Stimulated activated CD4-positive, alpha-beta T cell treated with anti-CD3 and anti-CD28 coated beads, Interleukin-2, amount 100 ng/mL, for 24 hours (primary cell): ENCODE measurements around the gene WDR1.
"Not testable (repeated sequence)": the region's sequence is repeated elsewhere in the genome, so short reads cannot be mapped to it uniquely, and the experiment has no call there.

Source experiments
- DNase-seq, 2 donors: peaks; one replicate each; pipeline ENCODE4 v3.0.0-alpha.2; 2020

WDR1 gene

DNA sequence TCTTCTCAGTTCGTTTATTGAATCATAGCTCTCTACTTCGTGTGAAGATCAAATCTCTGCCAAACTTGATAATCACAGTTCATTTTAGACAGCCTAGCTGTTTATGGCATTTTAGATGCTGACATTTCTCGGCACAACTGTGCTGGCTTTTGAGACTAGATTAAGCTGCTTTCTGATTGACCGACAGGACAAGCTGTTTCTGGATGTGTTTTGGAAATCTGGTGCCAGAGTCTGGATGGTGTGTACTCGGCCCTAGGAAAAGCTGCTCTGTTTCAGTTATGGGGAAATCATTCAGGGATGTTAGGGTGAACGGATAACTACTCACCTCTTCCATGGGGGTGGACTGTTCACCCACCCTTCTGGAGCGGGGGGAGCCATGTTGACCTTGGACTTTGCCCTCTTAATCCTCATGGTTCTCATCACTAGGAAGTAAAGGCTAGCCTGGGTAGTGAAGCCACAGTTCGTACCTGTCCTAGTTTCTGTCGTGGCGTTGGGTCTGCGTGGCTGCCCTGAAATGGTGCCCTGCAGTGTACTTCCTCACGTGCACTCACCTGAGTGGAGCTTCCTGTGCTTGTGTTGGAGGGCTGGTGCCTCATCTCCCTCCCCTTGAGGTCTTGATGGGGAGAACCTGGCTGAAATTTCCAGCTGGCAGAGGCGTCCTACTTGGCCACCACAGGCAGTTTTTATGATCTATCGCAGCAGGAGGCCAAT is 13.7 kb upstream of the WDR1 start:
- DNase-seq: no peak

DNA sequence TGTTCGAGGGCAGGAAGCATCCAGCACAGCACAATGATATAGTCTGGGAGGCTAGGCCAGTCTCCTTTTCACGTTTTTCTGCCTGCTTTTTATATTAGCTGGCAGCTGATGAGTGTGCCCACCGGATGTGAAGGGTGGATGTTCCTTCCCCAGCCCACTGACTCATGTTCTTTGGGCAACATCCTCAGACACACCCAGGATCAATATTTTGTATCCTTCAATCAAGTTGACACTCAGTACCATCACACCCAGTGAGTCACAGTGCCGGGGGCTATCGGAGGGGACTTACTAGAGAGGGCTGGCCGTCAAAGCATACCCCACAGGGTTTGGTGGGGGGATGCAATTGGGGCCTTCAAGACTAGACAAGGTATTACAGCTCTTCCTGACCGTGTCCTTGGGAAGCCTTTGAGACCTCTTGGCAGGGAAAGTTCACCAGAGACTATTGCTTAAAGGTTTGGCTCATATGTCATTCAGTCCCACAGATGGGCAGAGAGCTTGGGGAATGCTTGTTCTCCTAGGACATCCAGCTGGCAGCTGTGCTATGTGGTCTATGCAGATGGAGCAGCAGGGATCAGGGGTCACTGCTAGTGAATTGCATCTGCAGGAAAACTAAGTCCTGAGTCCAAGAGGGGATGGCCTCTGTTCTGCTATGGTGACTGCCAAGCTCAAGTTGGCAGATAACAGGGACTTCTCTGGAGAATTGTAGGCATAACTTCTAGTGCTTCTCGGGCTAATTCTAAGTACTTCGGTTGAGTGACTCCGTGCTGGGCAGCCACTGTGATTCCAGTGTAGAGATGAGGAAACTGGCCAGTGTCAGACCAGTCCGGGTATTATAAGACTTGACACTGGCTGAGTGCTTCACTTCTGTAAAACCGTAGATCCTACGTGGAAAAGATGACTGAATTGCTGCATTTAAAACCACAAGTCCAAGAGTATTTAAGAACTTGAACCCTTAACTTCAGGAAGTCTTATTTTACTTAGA is 12.9 kb upstream of the WDR1 start:
- DNase-seq: no peak

- no peak for DNase-seq
These were observed 12.2 kb upstream of the WDR1 start for GRCh38 chr4:10128761-10129160.

GRCh38 chr4:10127531-10127930 is 10.9 kb upstream of the WDR1 start:
- not testable (repeated sequence) for DNase-seq

DNA sequence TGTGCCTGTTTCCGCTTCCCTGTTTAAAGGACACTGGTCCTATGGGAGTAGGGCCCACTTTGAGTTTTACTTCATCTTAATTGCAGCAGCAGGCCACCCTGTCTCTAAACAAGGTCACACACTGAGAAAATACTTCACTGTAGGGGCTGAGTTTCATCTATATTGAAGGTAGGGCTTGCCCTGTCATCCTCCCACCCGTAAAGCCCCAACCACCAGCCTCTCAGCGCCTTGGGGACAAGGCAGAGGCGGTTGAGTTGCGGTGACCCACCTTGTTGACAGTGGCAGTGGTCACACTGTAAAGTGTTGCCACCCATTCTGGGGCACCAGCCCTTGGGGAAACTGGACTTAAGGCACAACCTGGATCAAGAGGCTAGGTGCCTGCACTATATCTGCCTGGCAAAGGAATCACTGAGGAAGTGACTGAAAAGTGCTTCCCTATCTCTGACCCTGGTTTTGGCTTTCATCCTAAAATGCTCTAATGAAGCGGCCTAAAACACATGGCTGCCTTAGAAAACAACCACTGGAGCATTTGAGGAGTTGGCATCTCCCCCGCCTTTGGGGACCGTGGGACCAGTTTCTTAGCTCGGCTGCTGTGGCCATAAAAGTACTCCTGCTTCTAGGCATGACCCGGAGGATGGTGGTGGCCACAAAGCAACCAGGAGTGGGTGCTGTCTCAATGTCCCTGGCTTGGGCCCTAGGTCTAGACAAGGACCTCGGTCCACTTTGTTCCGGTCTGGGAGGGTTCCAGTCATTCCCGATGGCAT is 7.8 kb upstream of the WDR1 start:
- DNase-seq: no peak

DNA sequence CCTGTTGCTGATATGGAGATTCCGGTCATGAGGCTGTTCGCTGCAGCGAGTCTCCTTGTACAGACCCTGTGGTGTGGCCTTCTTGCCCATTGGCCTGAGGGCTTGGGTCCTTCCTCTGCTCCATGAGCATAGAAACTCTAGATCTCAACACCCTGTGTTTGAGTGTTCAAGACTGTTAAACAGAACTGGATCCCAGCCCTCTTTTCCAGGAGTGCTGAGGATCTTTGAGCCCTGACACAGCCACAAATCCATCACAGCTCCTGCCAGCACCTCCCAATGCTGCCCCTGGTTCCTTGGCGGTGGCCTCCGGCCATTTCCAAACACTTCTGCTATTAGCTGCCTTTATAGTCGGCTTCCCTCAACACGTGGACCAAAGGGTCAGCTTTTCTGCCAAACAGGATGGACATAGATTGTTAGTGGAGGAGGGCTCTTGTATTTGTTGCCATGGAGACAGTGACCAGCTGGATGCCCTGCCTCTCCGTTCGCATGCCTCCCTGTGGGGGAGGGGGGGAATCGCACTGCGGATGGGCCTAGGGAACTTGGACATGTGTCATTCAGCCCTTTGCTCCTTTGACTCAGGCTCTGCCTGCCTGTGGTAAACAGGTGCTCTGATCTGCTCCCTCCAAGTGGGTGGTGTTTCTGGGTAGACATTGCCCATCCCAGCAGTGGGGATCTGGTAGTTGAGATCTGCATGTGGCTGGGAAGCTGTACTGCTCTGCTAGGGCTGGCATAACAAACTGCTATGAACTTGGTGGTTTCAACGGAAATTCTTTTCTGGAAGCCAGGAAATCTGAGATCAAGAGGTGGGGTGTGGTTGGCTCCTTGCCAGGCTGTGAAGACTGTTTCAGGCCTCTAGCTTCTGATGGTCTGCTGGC is 6.9 kb upstream of the WDR1 start:
- peak in 1 of 2 donors; percentile 35 for DNase-seq

DNA sequence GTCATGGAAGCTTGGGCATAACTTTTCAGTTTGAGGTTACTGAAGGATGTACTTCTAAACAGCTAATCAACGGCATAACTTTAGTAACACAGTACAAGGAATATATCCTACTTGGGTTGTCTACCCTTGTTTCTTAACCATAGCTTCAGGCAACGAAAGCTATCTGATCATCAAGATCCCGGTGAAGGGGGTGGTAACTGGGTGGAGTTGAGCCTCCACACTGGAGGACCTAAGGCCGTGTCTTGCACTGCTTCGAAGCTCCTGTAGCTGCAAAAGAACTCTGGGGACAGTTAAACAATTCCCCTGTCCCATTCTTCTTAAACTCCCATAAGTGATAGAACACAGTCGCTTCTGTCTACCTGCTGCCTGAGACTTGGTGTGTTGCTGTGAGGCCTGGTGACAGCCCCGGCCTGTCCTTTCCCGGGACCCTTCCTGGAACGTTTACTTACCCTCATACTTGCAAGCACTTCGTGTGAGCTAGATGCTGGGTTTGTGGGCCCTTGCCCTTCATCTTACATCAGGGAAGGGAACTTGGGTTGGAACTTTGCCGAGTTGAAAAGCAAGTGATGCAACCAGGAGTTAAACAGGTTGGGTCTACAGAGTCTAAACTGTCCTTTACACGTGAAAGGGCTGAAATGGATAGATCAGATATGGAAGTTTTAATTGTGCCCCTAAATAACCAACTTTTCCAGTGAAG is 5.8 kb upstream of the WDR1 start:
- DNase-seq: no peak

DNA sequence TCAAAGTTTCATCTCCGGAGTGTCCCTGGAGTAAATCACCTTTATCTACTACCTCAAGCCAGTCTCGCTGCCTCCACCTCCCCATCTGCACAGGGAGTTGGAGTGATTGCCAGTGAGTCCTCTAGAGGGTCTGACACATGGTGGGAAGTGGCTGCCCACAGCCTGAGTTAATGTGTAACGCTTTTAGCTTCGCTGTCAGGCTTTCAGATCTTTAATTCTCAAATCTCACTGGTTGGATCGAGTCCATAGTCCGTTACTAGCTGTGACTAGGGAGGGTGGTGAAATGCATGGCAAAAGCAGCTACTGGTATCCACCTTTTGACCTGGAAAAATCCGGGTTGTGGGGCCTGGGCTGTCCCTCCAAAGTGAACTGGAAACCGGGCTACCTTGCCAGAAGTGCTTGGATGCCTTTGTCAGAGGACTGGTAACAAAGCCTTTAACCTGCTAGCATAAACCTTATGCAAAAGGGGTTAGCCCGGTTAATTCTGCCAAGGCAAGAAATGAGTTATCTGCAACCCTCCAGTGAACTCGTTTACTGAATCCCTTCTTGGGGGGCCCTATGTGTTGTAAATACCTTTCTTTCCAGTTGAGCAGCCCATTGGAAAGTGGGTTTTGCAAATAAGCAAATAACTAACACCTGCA is 5.1 kb upstream of the WDR1 start:
- DNase-seq: no peak

DNA sequence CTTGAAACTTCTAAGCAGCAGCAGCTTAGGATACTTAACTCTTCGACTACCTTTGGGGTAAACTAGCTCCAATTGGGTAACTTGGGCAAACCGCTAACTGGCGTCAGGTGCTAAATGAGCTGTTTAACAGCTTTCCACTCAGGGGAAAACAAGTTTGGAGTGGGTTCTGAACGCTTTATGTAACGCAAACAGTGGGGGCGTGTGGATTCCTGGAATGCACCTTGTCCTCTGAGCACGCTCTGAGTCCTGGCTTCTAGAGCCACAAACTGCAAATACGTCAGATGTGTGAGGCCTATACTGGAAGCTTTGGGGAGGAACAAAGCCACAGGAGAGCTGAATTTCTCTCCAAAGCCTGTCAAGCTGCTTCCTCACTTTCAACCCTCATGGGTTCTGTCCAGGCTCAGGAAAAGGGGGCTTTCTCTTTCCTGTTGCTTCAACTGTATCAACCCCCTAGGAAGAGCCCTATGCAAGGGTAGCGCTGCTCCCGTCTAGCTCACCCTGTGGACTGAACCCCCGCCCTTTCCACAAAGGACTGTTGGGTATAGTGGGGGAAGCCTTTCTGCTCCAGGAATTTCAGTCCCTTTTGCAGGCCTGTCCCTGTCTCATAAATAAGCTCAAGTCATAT is 4.5 kb upstream of the WDR1 start:
- no peak for DNase-seq

DNA sequence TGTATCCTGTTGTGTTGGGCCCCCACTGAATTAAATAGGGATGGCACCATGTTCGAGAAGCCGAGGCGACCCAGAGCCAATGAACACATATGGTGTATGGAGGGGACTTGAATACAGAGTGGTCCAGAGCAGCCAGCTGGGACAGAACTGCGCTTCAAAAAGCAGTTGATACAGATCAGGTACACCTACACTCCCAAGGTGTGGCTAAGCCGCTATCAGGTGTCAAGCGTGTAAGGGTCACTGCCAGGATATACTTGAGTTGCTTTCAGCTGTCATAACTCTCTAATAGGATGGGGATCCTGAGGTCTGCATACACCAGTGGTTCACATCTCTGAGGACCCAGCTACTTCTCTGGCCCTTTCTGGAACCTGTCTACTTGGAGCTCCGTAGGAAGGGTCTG is 3.2 kb upstream of the WDR1 start:
- DNase-seq: no peak

- no peak for DNase-seq
These were observed 2.7 kb upstream of the WDR1 start for GRCh38 chr4:10119278-10119677.

DNA sequence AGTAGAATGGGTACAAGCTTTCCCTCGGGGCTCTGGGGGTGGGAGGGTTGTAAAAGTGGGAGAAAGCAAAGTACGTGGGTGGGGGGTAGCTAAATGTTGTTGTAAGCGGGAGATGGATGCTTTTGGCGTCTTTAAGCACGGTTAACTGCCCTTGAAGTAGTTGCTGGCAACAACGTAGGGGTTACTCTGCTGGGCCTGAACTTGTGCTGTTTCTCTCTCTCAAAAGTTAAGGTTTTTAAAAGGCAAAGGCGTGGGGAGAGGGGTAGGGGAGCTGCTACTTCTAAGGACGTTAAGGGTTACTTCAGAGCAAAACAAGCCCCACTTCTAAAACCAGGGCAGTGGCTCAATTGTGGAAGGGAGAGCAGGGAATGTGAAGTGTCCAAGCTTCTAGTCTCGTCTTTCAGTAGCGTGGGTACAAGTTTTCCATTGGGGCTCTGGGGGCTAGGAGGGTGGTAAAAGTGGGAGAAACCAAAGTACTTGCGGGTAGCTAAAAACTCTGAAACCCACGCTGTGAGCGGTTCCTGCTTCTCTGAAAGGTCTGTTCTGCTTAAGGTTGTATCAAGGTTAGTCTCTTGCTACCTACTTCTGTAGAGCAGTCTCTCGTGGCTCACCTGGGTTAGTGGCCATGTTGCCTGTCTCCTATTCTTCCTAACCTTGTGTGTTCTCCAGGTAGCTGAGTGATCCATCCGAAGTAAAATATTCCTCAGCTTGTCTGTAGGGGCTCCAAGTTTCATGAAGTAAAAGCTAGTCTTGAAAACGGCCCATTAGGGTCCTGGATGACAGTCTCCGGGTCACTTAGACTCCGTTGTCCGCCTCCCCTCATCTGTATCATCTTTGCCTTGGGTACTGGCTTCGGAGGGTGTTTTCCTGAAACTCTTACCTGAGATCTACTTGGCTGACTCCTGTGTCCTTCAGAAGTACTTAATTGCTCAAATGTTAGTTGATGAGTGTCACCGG is 1.7 kb upstream of the WDR1 start:
- no peak for DNase-seq

- peak; percentile 53 to 57 for DNase-seq
These were observed 904 bp upstream of the WDR1 start for GRCh38 chr4:10117359-10118047.

DNA sequence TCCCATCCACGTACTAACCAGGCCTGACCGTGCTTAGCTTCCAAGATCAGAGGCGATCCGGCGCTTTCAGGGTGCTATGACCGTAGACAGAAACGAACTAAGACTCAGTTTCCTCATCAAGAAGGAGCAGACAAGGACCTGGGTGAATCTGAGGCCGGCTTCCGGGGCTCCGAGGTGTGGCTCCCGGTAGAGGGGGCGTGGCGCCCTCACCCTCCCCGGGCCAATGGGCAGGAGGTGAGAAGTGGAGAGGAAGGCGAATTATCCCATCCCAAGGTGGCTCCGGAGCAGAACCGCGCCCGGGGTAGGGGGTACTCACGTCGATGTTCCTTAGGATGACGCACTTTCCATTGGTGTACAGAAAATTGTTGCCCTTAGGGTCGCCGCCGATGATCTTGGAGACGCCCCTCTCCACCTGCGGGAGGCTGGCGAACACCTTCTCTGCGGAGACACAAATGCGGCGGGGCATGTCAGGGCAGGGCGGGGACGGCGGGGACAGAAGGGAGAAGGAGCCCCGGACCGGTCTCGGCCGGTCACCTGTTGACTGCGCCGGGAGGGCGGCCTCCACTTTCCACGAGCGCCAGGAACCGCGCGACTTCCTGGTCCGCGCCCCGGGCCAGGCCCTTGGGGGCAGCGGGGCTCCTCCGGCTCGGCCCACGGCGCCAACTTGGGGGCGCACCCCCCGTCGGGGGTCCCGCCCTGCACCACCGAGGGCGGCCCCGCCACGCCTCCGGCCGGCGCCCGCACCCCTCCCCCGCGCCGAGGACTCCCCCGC is 616 bp downstream of the WDR1 start:
- DNase-seq: peak; percentile 75 to 80

DNA sequence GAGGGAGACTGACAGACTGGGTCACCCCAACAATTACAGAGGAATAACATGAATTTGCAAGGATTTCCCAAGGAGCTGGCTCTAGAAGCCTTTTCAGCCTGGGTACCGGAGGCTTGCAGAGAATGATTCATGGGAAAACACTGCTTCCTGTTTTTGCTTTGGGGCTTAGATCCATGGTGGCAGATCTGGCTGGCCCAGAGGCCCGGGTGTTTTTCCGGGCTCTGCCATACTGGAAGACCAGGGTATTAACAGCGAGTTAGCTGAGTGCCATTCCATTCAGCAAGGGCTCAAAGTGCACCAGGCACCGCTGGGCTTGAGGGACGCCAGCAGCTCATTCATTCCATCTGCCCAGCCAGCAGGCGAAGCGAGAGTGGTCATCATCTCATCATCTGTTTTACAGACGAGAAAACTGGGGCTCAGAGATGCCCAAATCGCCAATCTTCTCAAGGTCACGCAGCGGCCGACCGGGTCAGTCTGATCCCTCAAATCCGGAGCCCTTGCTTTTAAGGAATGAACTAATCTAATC is 1.3 kb downstream of the WDR1 start:
- no peak for DNase-seq

GRCh38 chr4:10114607-10115006 is 2.0 kb downstream of the WDR1 start:
- no peak for DNase-seq

DNA sequence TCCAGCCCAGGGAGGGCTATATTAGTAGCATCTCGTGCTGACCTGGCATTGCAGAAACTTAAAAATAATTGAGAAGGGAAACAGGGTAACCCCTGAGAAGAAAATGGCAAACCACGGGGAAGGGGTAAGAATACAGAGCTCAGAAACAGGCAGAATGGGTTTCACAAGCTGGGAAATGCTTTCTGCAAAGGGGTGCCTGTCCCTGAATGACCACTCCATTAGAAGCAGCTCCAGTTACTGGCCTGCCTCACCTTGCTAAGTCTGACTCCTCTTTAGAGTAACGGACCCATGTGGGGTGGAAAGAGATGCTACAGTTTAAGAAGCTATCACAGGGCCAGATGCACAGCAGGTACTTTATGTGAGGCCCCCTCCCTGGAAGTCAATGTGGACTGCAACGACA is 2.5 kb downstream of the WDR1 start:
- DNase-seq: no peak
